ENCODE measurements around the gene TMEM59L. TPM values are rescaled to one million over a fixed set of nuclear protein-coding genes. Genes with fewer than 3 reads are reported as not detected.

Gene TMEM59L
- total and polyA plus RNA-seq, 2 donors (not counting 1 experiment from before 2014, with no cell fraction given): not detected

DNA sequence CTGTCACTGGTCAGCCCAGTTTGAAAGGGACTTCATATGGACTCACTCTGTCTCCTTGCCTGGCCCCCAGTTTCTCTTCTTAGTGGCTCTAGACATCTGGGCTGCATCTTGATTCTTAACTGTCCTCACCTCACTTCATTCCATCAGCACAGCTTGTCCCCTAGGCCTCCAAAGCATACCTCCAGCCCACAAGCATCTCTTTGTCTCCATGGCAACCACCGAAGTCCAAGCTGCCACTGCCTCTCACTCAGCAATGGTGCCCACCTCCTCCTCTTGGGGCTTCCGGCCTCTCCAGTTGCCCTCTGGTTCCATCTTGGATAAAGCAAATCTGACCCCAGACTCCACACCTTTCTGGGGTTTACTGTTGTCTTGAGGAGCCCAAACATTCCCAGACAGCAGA lies 14.2 kb downstream of the TMEM59L start:
- H3K4me3 Mint-ChIP-seq: no peak overlapping the region
- H3K4me3 ChIP-seq (ENCODE audit: control extremely low read depth in 1 of 5, extremely low read depth in 1 of 5, insufficient read depth in 1 of 5, low read depth in 2 of 5, low read length in 4 of 5): no peak overlapping the region
- H3K4me1 Mint-ChIP-seq: peaks cover 2% of the 10 kb centered on the region
- no peak overlapping the region for H3K9ac ChIP-seq (ENCODE audit: low read length)
- no peak for DNase-seq
- peaks cover 0 to 4% (median 0%) of the 10 kb centered on the region in 4 experiments for H3K27me3 ChIP-seq (replicated peaks in 1 of 4; ENCODE audit: control extremely low read depth in 1 of 4, control insufficient read depth in 3 of 4, insufficient read depth in 4 of 4, low read length in 3 of 4)
- no peak overlapping the region for H3K4me2 ChIP-seq (replicated peaks; ENCODE audit: low read depth, low read length, poor library complexity, severe bottlenecking)
- WGBS (ENCODE audit: insufficient coverage): 60% methylated on average over 2 of the region's 2 CpGs
- no peak overlapping the region for H3K27ac ChIP-seq (ENCODE audit: low read length in 2 of 2)
- peaks cover 0 to 3% (median 0%) of the 10 kb centered on the region in 3 donors for H3K9me3 ChIP-seq (ENCODE audit: control extremely low read depth in 1 of 3, control insufficient read depth in 2 of 3, insufficient read depth in 1 of 3, low read length in 2 of 3)
- intact Hi-C loops (cut with micrococcal nuclease): no loop called here
- H3K27me3 Mint-ChIP-seq: peaks cover 6% of the 10 kb centered on the region
- no peak for ATAC-seq (ENCODE audit: low read depth)
- no peak for TF ChIP-seq EZH2 (IDR thresholded peaks at IDR 0.05; ENCODE audit: borderline replicate concordance, insufficient read depth, low read depth, low read length, poor library complexity, severe bottlenecking)
- TF ChIP-seq, protein P1, sequence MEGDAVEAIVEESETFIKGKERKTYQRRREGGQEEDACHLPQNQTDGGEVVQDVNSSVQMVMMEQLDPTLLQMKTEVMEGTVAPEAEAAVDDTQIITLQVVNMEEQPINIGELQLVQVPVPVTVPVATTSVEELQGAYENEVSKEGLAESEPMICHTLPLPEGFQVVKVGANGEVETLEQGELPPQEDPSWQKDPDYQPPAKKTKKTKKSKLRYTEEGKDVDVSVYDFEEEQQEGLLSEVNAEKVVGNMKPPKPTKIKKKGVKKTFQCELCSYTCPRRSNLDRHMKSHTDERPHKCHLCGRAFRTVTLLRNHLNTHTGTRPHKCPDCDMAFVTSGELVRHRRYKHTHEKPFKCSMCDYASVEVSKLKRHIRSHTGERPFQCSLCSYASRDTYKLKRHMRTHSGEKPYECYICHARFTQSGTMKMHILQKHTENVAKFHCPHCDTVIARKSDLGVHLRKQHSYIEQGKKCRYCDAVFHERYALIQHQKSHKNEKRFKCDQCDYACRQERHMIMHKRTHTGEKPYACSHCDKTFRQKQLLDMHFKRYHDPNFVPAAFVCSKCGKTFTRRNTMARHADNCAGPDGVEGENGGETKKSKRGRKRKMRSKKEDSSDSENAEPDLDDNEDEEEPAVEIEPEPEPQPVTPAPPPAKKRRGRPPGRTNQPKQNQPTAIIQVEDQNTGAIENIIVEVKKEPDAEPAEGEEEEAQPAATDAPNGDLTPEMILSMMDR (IDR thresholded peaks at IDR 0.05): no peak
- H3K4me1 ChIP-seq (ENCODE audit: control insufficient read depth in 2 of 2, insufficient read depth in 2 of 2, low read length in 2 of 2): no peaks in the 10 kb centered on the region
- H2AFZ ChIP-seq (ENCODE audit: insufficient read depth, low read depth, low read length, poor library complexity, severe bottlenecking): no peak overlapping the region
- ChIA-PET CTCF (interaction anchor here (0.6 kb wide), 1 partner anchor 217 kb away, joined by 4 read pairs; no protein-coding TSS in a partner anchor), POLR2A (no interaction called here)
- H3K9me3 Mint-ChIP-seq (ENCODE audit: insufficient read depth): no peaks in the 10 kb centered on the region
- no peaks in the 10 kb centered on the region for H4K20me1 ChIP-seq (ENCODE audit: control insufficient read depth, insufficient read depth, low read length, poor library complexity, severe bottlenecking)
- H3K79me2 ChIP-seq (ENCODE audit: control insufficient read depth, insufficient read depth, low read length): no peaks in the 10 kb centered on the region
- H3K36me3 ChIP-seq (replicated peaks in 1 of 2; ENCODE audit: control extremely low read depth in 1 of 2, control insufficient read depth in 1 of 2, extremely low read depth in 1 of 2, insufficient read depth in 2 of 2, low read length in 1 of 2): no peaks in the 10 kb centered on the region
- H3K27ac Mint-ChIP-seq: no peak overlapping the region

DNA sequence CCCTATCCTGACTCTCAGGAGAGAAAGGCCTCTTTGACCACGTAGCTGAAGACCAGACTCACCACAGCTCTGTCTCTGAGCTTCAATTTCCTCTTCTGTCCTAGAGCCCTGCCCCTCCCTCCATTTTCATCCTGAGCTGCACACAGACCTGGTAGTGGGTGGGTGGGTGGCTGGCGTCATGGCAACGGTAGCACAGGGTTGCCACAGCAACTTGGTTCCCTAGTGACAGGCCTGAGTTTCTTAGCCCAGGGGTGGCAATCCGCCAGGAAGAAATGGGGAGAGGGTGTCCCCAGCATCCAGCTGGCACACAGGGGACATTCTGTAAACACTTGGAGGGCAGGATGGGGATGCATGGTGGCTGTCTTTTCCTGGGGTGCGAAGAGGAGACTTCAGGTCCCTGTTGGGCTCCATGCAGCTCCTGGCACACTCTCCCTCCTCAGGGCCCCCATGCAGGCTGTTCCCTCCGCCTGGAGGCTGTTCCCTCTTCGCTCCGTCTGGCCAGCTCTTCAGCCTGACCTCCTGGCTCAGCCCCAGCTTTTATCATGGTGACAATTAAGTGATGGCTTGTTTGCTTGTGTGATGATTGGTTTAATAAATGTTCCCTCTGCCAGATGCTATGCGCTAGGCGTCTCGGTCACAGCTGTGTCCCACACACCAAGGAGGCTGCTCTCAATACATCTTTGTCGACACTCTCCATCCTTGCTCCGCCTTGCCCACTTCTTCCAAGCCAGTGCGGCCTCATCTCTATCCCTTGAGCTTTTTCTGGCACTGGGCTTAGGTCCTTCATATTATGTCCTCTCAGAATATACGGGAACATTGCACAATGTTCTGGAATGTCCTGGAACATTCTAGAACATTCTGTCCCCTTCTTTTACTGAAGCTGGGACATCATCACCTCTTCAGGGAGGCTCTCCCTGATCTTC lies 16.8 kb downstream of the TMEM59L start:
- Histone ChIP-seq H4K20me1 (ENCODE audit: control insufficient read depth, insufficient read depth, low read length, poor library complexity, severe bottlenecking) (no peaks in the 10 kb centered on the region), H3K4me2 (replicated peaks; ENCODE audit: low read depth, low read length, poor library complexity, severe bottlenecking) (no peak overlapping the region), H3K9me3 (ENCODE audit: control extremely low read depth in 1 of 3, control insufficient read depth in 2 of 3, insufficient read depth in 1 of 3, low read length in 2 of 3) (peaks cover 0 to 3% (median 0%) of the 10 kb centered on the region in 3 donors), H2AFZ (ENCODE audit: insufficient read depth, low read depth, low read length, poor library complexity, severe bottlenecking) (no peak overlapping the region), H3K27me3 (replicated peaks in 1 of 4; ENCODE audit: control extremely low read depth in 1 of 4, control insufficient read depth in 3 of 4, insufficient read depth in 4 of 4, low read length in 3 of 4) (no peaks in the 10 kb centered on the region), H3K4me1 (ENCODE audit: control insufficient read depth in 2 of 2, insufficient read depth in 2 of 2, low read length in 2 of 2) (no peaks in the 10 kb centered on the region), H3K4me3 (ENCODE audit: control extremely low read depth in 1 of 5, extremely low read depth in 1 of 5, insufficient read depth in 1 of 5, low read depth in 2 of 5, low read length in 4 of 5) (no peak overlapping the region), H3K9ac (ENCODE audit: low read length) (no peak overlapping the region), H3K79me2 (ENCODE audit: control insufficient read depth, insufficient read depth, low read length) (no peaks in the 10 kb centered on the region), H3K27ac (ENCODE audit: low read length in 2 of 2) (no peak overlapping the region), H3K36me3 (replicated peaks in 1 of 2; ENCODE audit: control extremely low read depth in 1 of 2, control insufficient read depth in 1 of 2, extremely low read depth in 1 of 2, insufficient read depth in 2 of 2, low read length in 1 of 2) (no peaks in the 10 kb centered on the region)
- no peaks in the 10 kb centered on the region for H3K9me3 Mint-ChIP-seq (ENCODE audit: insufficient read depth)
- no peaks in the 10 kb centered on the region for H3K4me1 Mint-ChIP-seq
- no peak for TF ChIP-seq EZH2 (IDR thresholded peaks at IDR 0.05; ENCODE audit: borderline replicate concordance, insufficient read depth, low read depth, low read length, poor library complexity, severe bottlenecking)
- TF ChIP-seq, protein P1 (IDR thresholded peaks at IDR 0.05): no peak
- DNase-seq: no peak
- no peak overlapping the region for H3K27ac Mint-ChIP-seq
- POLR2A ChIA-PET: interaction anchor here (0.7 kb wide), 1 partner anchor 139 kb away, joined by 5 read pairs; no protein-coding TSS in a partner anchor
- CTCF ChIA-PET: interaction anchor here (0.6 to 1.1 kb wide), 3 partner anchors 36 to 206 kb away, joined by 3 read pairs; no protein-coding TSS in a partner anchor
- H3K4me3 Mint-ChIP-seq: no peak overlapping the region
- WGBS (ENCODE audit: insufficient coverage): 86% methylated on average over 12 of the region's 15 CpGs
- H3K27me3 Mint-ChIP-seq: peaks cover 9% of the 10 kb centered on the region
- no peak for ATAC-seq (ENCODE audit: low read depth)
- intact Hi-C loops (cut with micrococcal nuclease): no loop called here
